NCI-H226 (cell line): ENCODE data around the gene WDR18.

Source experiments
- DNase-seq: peaks from one replicate; pipeline ENCODE4 v3.0.0-alpha.2; 2015

WDR18 gene

DNA sequence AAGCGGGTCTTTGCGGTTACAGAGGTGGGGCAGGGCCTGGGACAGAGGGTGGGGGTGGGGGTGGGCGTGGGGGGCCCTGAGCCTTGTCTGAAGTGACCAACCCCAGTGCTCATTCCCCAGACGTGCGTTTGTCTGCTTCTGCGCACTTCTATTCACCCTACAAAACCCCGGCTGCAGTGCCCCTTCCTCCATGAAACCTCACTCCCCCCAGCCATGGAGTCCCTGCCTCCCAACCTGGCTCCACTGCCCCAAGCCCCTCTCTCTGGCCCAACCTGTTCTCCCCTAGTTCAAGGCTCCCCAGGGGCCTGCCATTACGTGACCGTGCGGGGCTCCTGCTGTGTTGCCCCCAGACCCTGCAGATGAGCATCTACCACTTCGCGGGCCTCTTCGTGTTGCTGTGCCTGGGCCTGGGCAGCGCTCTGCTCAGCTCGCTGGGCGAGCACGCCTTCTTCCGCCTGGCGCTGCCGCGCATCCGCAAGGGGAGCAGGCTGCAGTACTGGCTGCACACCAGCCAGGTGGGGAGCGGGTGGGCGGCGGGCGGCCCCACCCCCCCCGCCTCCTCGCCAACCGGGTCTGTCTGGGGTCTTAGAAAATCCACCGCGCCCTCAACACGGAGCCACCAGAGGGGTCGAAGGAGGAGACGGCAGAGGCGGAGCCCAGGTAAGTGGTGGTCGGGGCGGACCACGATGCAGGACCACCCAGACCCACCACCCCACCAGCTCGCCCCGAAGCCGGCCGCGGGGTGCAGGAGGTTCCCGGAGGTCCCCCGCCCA is 24.3 kb downstream of the WDR18 start:
- DNase-seq = no peak

DNA sequence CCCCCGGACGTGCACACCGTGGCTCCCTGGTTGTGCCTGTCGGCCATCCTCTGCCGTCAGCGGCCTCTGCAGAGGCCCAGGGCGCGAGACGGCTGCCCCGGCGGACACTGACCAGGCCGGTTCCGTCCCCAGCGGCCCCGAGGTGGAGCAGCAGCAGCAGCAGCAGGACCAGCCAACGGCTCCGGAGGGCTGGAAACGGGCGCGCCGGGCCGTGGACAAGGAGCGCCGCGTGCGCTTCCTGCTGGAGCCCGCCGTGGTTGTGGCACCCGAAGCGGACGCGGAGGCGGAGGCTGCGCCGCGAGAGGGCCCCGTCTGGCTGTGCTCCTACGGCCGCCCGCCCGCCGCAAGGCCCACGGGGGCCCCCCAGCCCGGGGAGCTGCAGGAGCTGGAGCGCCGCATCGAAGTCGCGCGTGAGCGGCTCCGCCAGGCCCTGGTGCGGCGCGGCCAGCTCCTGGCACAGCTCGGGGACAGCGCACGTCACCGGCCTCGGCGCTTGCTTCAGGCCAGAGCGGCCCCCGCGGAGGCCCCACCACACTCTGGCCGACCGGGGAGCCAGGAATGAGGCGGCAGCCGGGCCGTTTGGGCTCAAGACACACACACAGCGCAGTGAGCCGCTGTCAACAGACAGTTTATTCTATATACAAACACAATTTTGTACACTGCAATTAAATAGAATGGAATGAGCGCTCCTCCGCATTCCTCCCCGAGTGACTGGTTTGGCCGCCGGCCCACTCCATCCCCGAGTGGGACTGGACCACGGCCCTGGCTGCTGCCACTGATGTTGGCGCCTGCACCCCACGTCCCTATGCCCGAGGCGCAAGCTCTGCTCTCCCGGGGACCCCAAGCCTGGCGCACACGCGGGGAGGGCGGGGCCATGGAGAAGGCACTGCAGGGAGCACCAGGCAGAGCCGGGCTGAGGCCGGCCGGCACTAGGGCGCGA is 25.2 kb downstream of the WDR18 start:
- DNase-seq = peak; percentile 60

DNA sequence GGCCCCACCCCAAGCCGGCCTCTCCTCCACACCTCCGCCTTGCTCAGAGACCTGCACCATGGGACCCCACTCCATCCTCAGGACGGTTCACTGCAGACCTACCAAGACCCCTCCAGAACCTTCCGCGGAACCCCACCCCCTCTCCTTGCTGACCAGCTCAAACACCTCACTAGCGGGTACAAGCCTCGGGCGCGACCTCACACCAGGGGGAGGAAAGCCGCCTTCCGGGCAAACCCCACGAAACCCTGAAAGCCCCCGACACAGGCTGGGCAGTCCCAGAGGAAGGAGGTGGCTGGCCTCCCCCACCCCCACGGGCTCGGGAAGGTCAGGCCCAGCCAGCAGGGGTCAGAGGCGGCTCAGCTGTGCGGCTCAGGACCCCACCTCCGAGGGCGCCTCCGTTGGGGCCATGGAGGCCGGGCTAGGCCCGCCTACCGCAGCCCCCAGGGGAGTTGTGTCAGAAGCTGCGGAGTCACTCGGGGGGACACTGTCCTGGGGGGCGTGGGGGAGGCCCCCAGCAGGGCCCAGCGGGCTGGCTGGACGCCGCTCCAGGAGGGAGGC is 25.9 kb downstream of the WDR18 start:
- DNase-seq = no peak

DNA sequence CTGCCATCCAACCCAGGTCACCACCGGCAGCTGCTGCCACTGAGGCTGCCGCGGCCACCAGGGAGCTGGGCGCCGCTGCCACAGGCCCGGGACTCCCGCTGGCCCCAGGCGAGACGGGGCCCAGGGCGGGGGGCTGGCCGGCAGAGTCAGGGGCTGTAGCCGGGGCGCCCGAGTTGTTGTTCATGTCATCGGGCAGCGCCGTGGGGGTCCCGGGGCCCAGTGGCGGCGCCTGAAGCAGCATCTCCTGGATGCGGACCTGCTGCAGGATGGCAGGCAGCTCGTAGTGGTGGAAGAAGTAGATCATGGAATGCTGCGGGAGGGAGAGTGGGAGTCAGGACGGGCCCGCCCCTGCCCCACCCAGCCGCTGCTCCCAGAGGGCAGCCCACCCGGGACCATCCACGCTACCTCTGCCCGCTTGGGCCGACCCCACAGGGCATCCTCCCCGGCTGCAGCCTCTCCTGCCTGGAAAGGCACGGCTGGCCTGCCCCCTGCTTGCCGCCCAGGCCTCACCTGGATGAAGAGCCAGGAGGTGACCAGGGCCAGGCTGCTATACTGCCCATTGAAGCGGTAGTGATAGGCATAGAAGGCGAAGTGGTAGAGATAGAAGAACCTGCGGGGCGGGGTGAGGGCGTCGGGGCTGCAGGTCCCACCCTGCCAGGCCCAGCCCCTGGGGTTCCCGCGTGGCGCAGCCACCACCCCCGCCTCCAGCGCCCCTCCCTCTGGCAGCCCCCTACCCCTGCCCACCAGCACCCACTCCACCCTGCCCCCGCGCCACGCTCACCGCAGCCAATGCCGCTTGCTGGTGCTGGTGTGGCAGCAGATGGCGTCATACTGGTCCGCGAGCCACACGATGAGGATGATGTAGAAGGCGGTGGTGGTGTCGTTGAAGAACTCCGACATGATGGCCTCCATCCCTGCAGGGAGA is 26.7 kb downstream of the WDR18 start:
- no peak for DNase-seq

DNA sequence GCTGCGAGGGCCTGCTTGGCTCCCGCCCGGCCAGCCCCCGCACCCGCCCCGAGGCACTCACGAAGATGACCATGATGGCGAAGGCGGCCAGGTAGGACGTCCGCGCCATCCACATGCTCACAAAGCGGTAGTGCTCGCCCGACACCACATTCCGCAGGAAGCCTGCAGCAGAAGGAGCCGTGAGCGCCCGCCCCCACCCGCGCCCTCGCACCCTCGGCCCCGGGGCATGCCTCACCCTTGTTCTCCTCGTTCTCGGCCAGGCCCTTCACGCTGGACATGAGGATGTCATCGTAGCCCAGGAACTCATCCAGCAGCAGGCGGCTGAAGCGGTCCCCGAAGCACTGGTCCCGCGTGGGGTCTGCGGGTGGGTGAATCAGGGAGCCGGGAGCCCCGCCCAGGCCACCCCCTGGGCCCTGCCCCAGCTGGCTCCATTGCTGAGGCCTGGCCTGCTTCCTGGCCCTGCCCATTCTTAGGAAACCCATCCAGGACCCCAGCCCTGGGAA is 27.7 kb downstream of the WDR18 start:
- DNase-seq = no peak

DNA sequence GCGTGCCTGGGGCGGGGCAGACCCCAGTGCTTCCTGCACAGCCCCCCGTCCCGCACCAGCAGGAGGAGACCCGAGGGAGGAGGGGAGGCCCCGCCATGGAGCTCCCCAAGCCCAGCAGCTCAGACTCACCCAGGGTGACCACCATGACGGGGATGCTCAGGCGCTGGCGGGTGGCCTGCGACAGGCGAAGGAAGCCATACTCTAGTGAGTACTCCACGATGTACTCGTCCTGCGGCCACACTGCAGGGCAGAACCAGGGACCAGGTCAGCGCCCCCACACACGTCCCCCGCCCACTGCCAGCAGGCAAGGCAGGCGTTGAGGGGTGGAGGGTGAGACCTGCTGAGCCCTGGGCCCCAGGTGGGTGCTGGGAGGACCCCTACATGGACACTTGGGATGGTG is 28.2 kb downstream of the WDR18 start:
- DNase-seq = no peak

DNA sequence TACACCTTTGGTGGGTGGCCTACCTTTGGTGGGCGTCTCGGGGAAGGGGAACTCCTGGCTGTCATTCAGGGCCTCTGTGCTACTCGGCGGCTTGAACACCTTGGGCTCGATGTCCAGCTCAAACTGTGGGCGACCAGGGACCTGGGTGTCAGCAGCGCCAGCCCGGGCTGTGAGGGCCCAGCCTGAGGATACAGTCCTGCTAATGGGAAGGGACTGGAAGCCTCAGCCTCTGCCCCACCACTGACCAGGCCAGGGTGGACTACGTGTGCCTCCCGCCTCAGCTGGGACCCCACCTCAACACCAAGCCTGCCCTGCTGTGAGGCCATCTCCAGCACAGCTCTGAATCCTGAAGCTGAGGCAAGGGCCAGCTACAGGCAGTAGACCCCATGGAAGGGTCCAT is 29.1 kb downstream of the WDR18 start:
- DNase-seq = no peak

DNA sequence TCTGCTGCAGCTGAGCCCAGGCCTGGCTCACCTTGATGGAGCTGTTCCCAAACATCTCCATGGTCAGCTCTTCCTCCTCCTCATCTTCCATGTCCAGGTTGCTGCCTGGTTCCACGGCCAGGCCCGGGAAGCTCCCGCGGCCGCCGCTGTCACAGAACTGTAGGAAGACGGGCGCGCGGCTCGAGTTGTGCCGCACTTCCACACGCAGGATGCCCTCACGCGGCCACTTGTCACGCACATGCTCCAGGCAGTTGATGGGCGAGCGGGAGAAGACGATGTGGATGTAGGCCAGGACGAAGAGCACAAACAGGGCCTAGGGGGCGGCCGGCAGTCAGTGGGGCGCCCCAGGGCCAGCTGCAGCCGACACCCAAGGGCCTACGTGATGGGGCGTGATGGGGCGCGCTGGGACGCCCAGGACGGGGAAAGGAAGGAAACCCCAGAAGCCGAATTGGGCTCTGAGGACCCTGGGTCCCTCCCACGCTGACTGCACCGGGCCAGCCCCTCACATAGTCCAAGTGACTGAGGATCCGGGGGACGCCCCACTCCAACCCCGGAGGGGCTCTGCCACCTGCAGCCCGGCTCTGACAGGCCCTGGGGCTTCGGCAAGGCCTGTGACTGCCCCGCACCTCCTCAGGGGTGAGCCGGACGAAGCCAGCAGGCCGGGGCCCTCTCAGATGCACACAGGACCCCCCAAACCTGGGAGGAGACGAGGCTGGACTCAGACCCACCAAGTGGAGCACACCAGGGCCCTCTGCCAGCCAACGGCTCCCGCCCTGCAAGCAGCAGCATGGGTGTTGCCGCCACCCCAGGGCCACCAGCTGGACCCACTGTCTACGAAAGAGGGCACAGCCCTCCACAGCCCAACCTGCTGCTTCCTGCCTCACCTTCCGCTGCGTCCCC is 30.3 kb downstream of the WDR18 start:
- DNase-seq = no peak

DNA sequence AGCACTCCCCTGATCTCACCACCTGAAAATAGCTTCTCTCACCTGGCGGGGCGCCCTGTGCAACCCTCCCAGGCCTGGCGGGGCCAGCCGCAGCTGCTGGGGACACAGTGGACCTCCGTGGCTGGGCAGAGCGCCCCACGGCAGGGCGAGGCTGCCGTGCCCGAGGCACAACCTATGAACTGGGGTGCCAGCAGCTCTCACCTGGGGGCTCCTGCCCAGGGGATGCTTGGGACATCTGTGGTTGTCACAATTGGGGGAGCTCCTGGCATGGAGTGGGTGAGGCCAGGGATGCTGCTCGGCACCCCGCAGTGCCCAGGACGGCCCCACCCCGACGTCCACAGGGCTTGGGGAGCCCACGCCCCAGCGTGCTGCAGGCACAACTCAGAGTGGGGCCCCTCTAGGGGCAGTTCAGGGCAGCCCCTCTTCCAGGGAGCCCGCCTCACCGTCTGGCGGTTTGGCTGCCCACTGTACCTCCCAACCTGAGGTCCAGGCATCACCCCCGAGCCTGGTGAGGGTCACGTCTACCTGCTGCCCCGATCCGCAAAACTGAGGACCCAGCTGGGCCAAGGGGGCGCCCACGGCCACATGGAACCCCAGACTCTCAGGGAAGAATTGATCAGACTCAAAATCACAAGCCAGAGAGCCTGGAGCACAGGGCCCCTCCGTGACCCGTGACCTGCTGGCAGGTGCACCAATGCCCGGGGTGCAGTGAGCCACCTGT is 31.1 kb downstream of the WDR18 start:
- no peak for DNase-seq

DNA sequence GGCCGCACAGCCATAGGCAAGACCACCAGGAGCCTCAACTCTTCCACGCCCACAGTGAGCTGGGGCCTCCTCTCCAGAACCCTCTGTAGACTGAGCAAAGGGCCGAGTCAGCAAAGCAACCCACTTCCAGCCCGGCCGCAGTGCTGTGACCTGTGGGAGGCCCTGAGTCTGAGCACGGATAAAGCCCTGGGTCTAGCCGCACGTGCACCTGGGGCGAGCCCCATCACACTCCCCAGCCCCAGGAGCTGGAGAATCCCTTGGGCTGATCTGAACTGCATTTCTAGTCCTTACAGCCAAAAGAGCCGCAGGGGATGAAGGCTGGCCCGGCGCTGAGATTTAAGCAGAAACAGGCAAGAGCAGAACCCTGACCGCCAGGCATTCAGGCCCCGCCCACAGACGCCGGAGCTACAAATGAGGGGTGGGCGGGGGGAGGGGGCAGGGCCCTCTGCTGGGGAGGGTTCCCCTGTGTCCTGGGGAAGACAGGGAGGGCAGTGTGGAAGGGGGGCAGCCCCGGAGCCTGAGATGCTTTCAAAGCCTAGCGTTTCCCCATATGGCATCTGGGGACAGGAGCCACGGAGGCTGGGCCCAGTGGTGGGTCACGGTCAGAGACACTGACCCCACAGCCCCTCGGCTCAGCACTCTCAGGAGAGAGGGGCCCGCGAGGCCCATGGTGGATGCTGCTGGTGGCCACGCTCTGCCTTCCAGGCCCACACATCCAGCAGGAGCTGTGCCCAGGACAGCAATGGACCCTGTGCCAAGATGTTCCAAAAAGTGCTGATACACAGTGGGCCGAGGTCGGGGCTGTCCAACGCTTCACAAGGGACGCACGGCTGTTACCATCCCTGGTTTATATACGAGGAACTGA is 31.9 kb downstream of the WDR18 start:
- DNase-seq = no peak

DNA sequence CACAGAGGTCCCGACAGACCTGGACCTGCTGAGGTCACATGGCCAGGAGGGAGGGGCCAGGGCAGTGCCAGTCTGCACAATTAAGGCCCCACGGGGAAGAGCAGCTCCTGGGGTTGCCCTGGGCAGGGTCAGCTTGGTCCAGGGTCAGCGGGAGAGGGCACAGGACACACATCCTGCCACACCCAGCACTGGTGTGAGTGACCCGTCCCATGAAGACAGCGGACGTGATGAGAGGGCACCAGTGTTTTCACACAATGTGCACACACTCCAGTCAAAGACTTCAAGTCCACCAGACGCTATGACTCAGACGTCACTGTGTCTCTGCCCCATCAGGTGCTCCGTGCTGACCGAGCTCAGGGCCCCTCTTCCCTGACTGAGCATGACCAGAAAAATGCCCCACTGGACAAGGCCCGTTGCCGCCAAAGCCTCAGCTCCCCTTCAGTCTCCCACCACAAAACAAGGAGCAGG is 32.5 kb downstream of the WDR18 start:
- DNase-seq = no peak

DNA sequence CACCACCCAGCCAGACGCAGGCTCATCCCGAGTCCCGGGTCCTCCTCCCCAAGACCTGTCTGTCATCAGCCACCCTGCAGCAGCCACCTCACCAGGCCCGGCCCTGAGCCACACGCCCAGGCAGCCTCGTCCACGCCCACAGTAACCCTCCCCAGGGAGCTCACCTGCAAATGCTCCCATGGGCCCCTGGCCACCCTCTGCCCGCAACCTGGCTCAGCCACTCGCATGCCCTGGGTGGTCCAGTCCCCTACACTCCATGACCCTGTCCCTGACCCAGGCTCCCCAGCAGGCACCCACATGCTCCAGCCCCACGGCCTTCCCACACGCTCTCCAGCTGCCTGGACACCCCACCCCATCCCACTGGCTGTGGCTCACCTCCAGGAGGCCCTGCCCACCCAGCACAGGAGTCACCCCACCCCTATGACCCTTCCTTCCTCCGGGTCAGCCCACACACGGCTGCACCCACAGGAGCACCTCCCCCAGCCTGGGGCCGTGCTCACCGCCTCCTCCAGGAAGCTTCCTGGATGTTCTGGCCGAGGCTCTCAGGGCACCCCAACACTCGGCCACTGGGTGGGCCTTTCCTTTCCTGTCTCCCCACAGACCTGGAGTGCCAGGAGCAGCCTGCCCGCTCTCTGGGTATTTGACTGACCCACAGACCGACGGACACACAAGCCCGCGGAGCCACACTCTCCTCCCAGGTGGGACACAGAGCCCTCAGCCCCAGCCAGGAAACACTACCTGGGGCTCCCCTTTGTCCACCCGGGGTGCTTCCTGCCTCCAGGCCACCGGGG is 33.2 kb downstream of the WDR18 start:
- peak; percentile 77 for DNase-seq

DNA sequence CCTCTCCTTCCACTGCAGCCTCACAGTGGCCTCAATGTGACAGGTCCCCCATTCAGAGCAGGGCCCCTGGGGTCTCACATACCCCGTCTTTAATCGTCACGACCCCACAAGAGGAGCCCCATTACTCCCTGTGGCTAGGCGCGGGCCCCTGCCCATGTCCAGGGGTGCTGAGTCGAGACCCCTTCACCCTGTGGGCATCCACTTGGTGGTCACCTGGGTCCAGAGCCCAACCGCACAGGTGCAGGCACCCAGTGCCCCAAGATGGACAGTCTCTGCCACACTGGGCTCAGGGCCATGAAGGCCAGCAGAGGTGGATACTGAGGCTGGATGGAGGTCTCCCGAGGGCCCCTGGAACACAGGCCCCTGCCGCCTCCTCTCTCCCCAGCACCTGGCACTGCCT is 33.8 kb downstream of the WDR18 start:
- DNase-seq = no peak

DNA sequence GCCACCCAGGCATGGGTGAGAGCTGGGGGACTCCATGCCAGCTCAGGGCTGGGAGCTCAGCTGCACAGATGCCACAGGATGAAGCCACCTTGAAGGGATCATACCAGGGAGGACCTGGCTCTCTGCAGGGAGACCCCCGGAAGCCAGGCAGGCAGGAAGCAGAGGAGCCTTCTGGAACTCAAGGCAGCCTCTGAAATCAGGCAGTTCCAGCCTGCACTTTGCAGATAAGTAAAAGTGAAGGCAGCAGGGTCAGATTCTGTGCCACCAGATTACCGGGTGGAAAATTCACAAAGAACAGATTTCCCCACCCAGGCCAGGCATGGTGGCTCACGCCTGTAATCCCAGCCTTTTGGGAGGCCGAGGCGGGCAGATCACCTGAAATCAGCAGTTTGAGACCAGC is 34.2 kb downstream of the WDR18 start:
- no peak for DNase-seq

DNA sequence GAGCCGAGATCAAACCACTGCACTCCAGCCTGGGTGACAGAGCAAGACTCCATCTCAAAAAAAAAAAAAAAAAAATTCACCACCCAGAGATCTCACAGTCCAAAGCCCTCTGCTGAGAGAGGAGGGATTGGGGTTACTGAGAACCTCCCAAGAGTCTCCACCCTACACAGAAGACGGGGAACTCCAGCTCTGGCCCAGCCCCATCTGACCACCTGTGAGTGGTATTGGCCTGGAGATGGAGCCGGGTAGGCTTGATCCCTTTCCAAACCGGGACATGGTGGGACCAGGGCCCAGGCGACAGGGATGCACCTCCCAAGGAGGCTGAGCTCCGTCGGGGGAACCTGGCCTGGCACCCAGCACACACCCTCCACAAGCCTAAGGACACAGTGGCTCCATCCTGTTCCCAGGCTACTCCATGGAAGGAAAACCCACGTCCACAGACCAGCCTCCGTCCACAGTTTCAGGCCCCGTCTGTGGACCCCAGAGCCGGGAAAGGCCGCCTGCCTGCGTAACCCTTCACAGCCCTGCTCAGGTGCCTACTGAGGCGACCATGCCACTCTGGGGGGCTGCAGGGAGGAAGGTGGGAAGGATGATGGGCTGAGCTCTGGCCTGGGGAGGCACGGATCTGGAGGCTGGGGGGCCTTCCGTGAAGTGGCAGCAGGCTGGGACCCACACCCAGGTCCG is 34.9 kb downstream of the WDR18 start:
- no peak for DNase-seq

DNA sequence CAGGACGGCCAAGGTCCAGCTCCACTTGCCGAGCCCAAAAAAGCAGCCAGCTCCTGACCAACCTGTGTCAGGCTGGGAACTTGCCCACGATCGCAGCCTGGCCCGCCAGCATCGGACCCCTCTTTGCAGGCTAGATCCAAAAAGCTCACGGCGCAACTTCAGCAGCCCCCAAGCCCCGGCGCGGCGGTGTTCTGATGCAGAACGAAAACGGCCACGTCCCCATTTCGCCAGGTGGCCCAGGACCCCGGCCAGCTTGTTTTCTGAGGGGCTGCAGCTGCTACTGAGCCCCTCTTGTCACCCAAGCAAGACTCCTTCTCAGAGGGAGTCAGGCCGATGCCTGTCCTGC is 35.4 kb downstream of the WDR18 start:
- no peak for DNase-seq

DNA sequence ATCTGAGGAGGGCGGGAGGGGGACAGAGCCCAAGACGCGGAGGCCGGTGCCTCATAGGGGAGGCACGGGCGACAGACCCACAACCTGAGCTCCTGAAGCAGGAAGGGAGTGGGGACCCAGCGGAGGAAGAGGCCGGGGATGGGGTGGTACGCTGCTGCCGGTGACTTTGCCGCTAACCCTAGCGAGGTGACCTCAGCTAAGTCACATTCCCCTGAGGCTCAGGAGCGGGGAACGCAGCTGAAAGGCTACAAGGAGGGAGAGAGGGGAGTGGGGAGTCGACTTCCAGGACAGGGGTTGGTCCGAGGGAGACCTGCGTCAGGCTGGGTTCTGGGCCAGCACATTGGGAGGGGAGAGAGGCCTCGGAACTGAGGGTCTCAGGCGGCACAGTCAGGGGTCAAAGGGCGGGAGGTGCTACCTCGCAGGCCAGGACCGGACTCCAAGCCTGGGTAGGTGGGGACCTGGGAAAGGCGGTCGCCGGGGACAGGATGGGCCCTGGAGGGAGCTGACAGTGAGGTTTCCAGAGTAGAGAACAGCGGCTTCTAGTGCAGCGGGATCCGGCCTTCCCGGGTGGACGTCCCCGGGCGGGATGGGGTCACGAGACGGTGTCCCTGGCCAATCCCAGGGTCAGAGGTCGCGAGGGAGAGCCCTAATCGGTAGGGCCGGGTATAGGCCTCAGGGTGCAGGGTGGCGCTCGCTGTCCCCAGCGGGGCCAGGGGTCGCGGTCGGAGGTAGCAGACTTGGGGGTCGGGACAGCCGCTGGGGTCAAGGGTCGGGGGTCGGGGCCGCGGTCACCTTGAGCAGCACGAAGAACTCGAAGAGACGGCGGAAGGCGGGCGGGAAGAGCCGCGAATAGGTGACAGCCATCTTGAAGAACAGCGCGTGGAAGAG is 36.1 kb downstream of the WDR18 start:
- no peak for DNase-seq
